ENCODE results near the gene CCDC188. TPM values are rescaled to one million over a fixed set of nuclear protein-coding genes. Genes with fewer than 3 reads are reported as not detected.

The CCDC188 gene
- total and polyA plus RNA-seq, 2 of the 13 experiments (the other 11 are each of a cell fraction or from before 2014, with no cell fraction given) = not detected

DNA sequence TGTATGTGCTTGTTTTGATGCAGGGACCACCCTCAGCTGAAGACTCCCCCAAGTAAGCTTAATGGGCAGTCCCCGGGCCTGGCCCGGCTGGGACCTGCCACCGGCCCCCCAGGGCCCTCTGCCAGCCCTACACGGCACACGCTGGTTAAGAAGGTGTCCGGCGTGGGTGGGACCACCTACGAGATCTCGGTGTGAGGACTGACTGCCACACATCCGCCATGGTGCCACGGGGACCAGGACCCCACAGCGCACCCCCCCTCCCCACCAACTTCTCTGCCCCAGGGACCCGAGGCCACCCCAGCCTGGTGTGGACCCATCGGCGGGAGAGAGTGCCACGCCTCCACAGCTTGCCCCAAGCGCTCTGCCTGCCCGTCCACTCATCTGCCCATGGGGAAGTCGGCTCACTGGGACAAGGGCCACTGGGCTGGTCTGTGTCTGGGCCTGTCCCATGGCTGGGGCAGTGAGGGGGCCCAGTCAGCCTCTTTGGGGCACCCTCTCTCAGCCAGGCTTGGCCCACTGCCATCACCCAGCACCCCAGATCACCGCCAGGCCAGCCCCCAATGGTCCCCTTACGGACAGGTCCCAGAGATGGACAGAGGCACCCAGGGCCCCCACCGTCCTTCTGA, 5.5 kb downstream of the CCDC188 start:
- CTCF ChIA-PET (ENCODE audit: low intra/inter-chr PET ratio, low total read pairs) = no interaction called here
- no peaks in the 10 kb centered on the region for H3K9me3 ChIP-seq (ENCODE audit: low read length)
- H3K79me2 ChIP-seq (ENCODE audit: insufficient read depth, low read length) = no peaks in the 10 kb centered on the region
- no peak overlapping the region for H3K27ac ChIP-seq (ENCODE audit: extremely low read length, insufficient read depth, low read length)
- H3K9ac ChIP-seq (ENCODE audit: insufficient read depth, low read depth, low read length) = no peak overlapping the region
- WGBS (ENCODE audit: low lambda C conversion rate) = 100% methylated on average over 3 of the region's 22 CpGs
- FAIRE-seq = no peak
- H4K20me1 ChIP-seq (ENCODE audit: insufficient read depth, low read length) = 0 out of 2 replicates have a peak, but pooled peaks cover 6% of the 10 kb centered on the region
- H3K4me2 ChIP-seq (ENCODE audit: low read depth, low read length) = no peak overlapping the region
- POLR2A ChIA-PET = no interaction called here
- H3K4me3 ChIP-seq (replicated peaks in 1 of 3; ENCODE audit: insufficient read depth in 1 of 3, low read depth in 2 of 3, low read length in 3 of 3) = no peak overlapping the region
- no TSS peak for BruUV-seq (replicated peaks)
- in situ Hi-C loops (cut with HindIII; ENCODE audit: extremely low pct_ligation_motif_present, low pct_unique_long_range_greater_than_20kb) = no loop called here
- TF ChIP-seq THYN1 (CRISPR knock-in tag; IDR thresholded peaks at IDR 0.05; ENCODE audit: borderline replicate concordance, low read depth) (no peak), PHB2 (IDR thresholded peaks at IDR 0.05; ENCODE audit: partially characterized antibody) (no peak), ZSCAN30 (CRISPR knock-in tag; IDR thresholded peaks at IDR 0.05) (no peak), NKX3-1 (CRISPR knock-in tag; IDR thresholded peaks at IDR 0.05) (no peak), ZNF780A (CRISPR knock-in tag; IDR thresholded peaks at IDR 0.05) (no peak), ZNF12 (CRISPR knock-in tag; IDR thresholded peaks at IDR 0.05) (no peak), HNRNPLL (IDR thresholded peaks at IDR 0.05; ENCODE audit: low read depth, low read length, poor library complexity, severe bottlenecking) (no peak), ZNF264 (CRISPR knock-in tag; IDR thresholded peaks at IDR 0.05) (no peak), SP5 (CRISPR knock-in tag; IDR thresholded peaks at IDR 0.05; ENCODE audit: borderline replicate concordance, low read depth) (no peak)
- TF ChIP-seq, protein P1, sequence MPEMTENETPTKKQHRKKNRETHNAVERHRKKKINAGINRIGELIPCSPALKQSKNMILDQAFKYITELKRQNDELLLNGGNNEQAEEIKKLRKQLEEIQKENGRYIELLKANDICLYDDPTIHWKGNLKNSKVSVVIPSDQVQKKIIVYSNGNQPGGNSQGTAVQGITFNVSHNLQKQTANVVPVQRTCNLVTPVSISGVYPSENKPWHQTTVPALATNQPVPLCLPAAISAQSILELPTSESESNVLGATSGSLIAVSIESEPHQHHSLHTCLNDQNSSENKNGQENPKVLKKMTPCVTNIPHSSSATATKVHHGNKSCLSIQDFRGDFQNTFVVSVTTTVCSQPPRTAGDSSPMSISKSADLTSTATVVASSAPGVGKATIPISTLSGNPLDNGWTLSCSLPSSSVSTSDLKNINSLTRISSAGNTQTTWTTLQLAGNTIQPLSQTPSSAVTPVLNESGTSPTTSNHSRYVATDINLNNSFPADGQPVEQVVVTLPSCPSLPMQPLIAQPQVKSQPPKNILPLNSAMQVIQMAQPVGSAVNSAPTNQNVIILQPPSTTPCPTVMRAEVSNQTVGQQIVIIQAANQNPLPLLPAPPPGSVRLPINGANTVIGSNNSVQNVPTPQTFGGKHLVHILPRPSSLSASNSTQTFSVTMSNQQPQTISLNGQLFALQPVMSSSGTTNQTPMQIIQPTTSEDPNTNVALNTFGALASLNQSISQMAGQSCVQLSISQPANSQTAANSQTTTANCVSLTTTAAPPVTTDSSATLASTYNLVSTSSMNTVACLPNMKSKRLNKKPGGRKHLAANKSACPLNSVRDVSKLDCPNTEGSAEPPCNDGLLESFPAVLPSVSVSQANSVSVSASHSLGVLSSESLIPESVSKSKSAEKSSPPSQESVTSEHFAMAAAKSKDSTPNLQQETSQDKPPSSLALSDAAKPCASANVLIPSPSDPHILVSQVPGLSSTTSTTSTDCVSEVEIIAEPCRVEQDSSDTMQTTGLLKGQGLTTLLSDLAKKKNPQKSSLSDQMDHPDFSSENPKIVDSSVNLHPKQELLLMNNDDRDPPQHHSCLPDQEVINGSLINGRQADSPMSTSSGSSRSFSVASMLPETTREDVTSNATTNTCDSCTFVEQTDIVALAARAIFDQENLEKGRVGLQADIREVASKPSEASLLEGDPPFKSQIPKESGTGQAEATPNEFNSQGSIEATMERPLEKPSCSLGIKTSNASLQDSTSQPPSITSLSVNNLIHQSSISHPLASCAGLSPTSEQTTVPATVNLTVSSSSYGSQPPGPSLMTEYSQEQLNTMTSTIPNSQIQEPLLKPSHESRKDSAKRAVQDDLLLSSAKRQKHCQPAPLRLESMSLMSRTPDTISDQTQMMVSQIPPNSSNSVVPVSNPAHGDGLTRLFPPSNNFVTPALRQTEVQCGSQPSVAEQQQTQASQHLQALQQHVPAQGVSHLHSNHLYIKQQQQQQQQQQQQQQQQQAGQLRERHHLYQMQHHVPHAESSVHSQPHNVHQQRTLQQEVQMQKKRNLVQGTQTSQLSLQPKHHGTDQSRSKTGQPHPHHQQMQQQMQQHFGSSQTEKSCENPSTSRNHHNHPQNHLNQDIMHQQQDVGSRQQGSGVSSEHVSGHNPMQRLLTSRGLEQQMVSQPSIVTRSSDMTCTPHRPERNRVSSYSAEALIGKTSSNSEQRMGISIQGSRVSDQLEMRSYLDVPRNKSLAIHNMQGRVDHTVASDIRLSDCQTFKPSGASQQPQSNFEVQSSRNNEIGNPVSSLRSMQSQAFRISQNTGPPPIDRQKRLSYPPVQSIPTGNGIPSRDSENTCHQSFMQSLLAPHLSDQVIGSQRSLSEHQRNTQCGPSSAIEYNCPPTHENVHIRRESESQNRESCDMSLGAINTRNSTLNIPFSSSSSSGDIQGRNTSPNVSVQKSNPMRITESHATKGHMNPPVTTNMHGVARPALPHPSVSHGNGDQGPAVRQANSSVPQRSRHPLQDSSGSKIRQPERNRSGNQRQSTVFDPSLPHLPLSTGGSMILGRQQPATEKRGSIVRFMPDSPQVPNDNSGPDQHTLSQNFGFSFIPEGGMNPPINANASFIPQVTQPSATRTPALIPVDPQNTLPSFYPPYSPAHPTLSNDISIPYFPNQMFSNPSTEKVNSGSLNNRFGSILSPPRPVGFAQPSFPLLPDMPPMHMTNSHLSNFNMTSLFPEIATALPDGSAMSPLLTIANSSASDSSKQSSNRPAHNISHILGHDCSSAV (CRISPR knock-in tag; IDR thresholded peaks at IDR 0.05; ENCODE audit: borderline replicate concordance) = no peak
- TF ChIP-seq, protein P2, sequence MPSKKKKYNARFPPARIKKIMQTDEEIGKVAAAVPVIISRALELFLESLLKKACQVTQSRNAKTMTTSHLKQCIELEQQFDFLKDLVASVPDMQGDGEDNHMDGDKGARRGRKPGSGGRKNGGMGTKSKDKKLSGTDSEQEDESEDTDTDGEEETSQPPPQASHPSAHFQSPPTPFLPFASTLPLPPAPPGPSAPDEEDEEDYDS (CRISPR knock-in tag; IDR thresholded peaks at IDR 0.05) = no peak
- no peak for ATAC-seq
- H3K27me3 ChIP-seq (ENCODE audit: control insufficient read depth in 1 of 2, insufficient read depth in 2 of 2, low read length in 2 of 2) = no peaks in the 10 kb centered on the region
- H3K4me1 ChIP-seq (ENCODE audit: insufficient read depth, low read length) = 0 out of 2 replicates have a peak, but pooled peaks cover 12% of the 10 kb centered on the region
- DNase-seq (ENCODE audit: low spot score) = no peak
- intact Hi-C loops (cut with micrococcal nuclease; ENCODE audit: unreplicated experiment) = no loop called here
- peaks cover under 1 to 1% of the 10 kb centered on the region in 2 experiments; a peak in 1 of 5 replicates for H3K36me3 ChIP-seq (replicated peaks in 1 of 2; ENCODE audit: control insufficient read depth in 1 of 2, insufficient read depth in 2 of 2, low read length in 2 of 2)
- no peak overlapping the region for H2AFZ ChIP-seq (ENCODE audit: low read length)
